ENCODE data around the gene HOXC6. TPM values are rescaled to one million over a fixed set of nuclear protein-coding genes. Genes with fewer than 3 reads are reported as not detected.
A peak's percentile ranks its signal among the peaks of the same experiment; 100 is the strongest.

Gene HOXC6
- polyA plus RNA-seq, 4 donors, result 1.5 to 10.4 (median 1.9) TPM; not detected in 1

GRCh38 chr12:54016051-54016450 is 12.2 kb upstream of the HOXC6 start:
- H3K36me3 ChIP-seq (ENCODE audit: control insufficient read depth in 3 of 3, insufficient read depth in 2 of 3, low read depth in 1 of 3, low read length in 3 of 3), result no peaks in the 10 kb centered on the region
- WGBS, 3 donors, result 23 to 25% (median 24%) methylated on average over 3 of the region's 3 CpGs
- peaks cover 0 to 33% (median 2%) of the 10 kb centered on the region in 3 donors for H3K4me1 ChIP-seq (ENCODE audit: control insufficient read depth in 3 of 3, insufficient read depth in 2 of 3, low read depth in 1 of 3, low read length in 2 of 3)
- H3K27me3 ChIP-seq (ENCODE audit: control insufficient read depth in 3 of 3, insufficient read depth in 3 of 3, low read length in 3 of 3), result peaks cover 6 to 95% (median 49%) of the 10 kb centered on the region in 3 donors
- FAIRE-seq (no peak), DNase-seq (no peak)
- peaks cover 0 to 3% of the 10 kb centered on the region in 2 donors for H3K9me3 ChIP-seq (ENCODE audit: control insufficient read depth in 2 of 2, insufficient read depth in 1 of 2, low read depth in 1 of 2, low read length in 1 of 2)
- H3K27ac ChIP-seq (ENCODE audit: low read depth in 1 of 3, low read length in 2 of 3), result no peak overlapping the region
- H3K4me3 ChIP-seq (ENCODE audit: low read depth in 1 of 3, low read length in 3 of 3), result peak overlapping the region in 1 of 3 donors; percentile 33

- WGBS, 3 donors, result 2 to 5% (median 4%) methylated on average over 24 to 25 of the region's 25 CpGs
- Histone ChIP-seq H3K27ac (ENCODE audit: low read depth in 1 of 3, low read length in 2 of 3) (peak overlapping the region in 1 of 3 donors; percentile 82), H3K9me3 (ENCODE audit: control insufficient read depth in 2 of 2, insufficient read depth in 1 of 2, low read depth in 1 of 2, low read length in 1 of 2) (peaks cover 0 to 3% of the 10 kb centered on the region in 2 donors), H3K4me3 (ENCODE audit: low read depth in 1 of 3, low read length in 3 of 3) (peak overlapping the region in 1 of 3 donors; percentile 67), H3K27me3 (ENCODE audit: control insufficient read depth in 3 of 3, insufficient read depth in 3 of 3, low read length in 3 of 3) (peaks cover 6 to 95% (median 48%) of the 10 kb centered on the region in 3 donors), H3K36me3 (ENCODE audit: control insufficient read depth in 3 of 3, insufficient read depth in 2 of 3, low read depth in 1 of 3, low read length in 3 of 3) (no peaks in the 10 kb centered on the region), H3K4me1 (ENCODE audit: control insufficient read depth in 3 of 3, insufficient read depth in 2 of 3, low read depth in 1 of 3, low read length in 2 of 3) (peaks cover 0 to 32% (median 2%) of the 10 kb centered on the region in 3 donors)
- no peak for FAIRE-seq
- DNase-seq, result peak; percentile 50 to 82
Observed at GRCh38 chr12:54016478-54016964, 11.7 kb upstream of the HOXC6 start.

DNA sequence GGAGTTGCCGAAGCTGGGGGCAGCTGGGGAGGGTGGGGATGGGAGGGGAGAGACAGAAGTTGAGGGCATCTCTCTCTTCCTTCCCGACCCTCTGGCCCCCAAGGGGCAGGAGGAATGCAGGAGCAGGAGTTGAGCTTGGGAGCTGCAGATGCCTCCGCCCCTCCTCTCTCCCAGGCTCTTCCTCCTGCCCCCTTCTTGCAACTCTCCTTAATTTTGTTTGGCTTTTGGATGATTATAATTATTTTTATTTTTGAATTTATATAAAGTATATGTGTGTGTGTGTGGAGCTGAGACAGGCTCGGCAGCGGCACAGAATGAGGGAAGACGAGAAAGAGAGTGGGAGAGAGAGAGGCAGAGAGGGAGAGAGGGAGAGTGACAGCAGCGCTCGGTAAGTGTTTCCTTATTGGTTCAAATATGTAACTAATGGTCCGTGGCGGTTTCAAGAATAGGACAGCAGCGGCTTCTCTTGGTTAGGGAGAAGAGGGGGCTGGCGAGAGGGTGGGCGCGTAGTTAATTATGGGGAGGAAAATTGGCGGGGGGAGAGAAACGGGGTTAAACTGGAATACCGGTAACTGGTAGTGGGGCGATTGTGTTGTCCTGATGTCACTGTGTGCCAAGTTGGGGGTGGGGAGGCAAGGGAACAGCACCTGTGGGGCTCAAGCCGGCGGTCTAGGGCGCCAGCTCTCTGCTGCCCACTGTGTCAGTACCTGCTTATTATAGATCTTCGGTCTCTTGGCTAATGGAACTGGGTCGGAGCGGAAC is 11.0 kb upstream of the HOXC6 start:
- Histone ChIP-seq H3K4me1 (ENCODE audit: control insufficient read depth in 3 of 3, insufficient read depth in 2 of 3, low read depth in 1 of 3, low read length in 2 of 3) (peaks cover 0 to 32% (median 2%) of the 10 kb centered on the region in 3 donors), H3K27ac (ENCODE audit: low read depth in 1 of 3, low read length in 2 of 3) (peak overlapping the region in 1 of 3 donors; percentile 82), H3K4me3 (ENCODE audit: low read depth in 1 of 3, low read length in 3 of 3) (peak overlapping the region in 2 of 3 donors; percentile 50 to 67), H3K27me3 (ENCODE audit: control insufficient read depth in 3 of 3, insufficient read depth in 3 of 3, low read length in 3 of 3) (peaks cover 6 to 98% (median 48%) of the 10 kb centered on the region in 3 donors), H3K9me3 (ENCODE audit: control insufficient read depth in 2 of 2, insufficient read depth in 1 of 2, low read depth in 1 of 2, low read length in 1 of 2) (peaks cover 0 to 3% of the 10 kb centered on the region in 2 donors), H3K36me3 (ENCODE audit: control insufficient read depth in 3 of 3, insufficient read depth in 2 of 3, low read depth in 1 of 3, low read length in 3 of 3) (no peaks in the 10 kb centered on the region)
- DNase-seq (no peak), FAIRE-seq (no peak)
- 2 to 3% (median 3%) methylated on average over 21 to 24 of the region's 24 CpGs for WGBS, 3 donors

- H3K27me3 ChIP-seq (ENCODE audit: control insufficient read depth in 3 of 3, insufficient read depth in 3 of 3, low read length in 3 of 3), result peaks cover 6 to 96% (median 47%) of the 10 kb centered on the region in 3 donors
- WGBS, 3 donors, result 1 to 3% (median 3%) methylated on average over 22 to 34 of the region's 34 CpGs
- peaks cover 0 to 32% (median 2%) of the 10 kb centered on the region in 3 donors for H3K4me1 ChIP-seq (ENCODE audit: control insufficient read depth in 3 of 3, insufficient read depth in 2 of 3, low read depth in 1 of 3, low read length in 2 of 3)
- no peaks in the 10 kb centered on the region for H3K36me3 ChIP-seq (ENCODE audit: control insufficient read depth in 3 of 3, insufficient read depth in 2 of 3, low read depth in 1 of 3, low read length in 3 of 3)
- peak; percentile 59 to 89 for DNase-seq
- peaks cover 0 to 3% of the 10 kb centered on the region in 2 donors for H3K9me3 ChIP-seq (ENCODE audit: control insufficient read depth in 2 of 2, insufficient read depth in 1 of 2, low read depth in 1 of 2, low read length in 1 of 2)
- H3K4me3 ChIP-seq (ENCODE audit: low read depth in 1 of 3, low read length in 3 of 3), result peak overlapping the region in 2 of 3 donors; percentile 50 to 67
- peak overlapping the region; percentile 5 to 89 (median 82) for H3K27ac ChIP-seq (ENCODE audit: low read depth in 1 of 3, low read length in 2 of 3)
- no peak for FAIRE-seq
Observed at GRCh38 chr12:54017878-54018467, 10.3 kb upstream of the HOXC6 start.

DNA sequence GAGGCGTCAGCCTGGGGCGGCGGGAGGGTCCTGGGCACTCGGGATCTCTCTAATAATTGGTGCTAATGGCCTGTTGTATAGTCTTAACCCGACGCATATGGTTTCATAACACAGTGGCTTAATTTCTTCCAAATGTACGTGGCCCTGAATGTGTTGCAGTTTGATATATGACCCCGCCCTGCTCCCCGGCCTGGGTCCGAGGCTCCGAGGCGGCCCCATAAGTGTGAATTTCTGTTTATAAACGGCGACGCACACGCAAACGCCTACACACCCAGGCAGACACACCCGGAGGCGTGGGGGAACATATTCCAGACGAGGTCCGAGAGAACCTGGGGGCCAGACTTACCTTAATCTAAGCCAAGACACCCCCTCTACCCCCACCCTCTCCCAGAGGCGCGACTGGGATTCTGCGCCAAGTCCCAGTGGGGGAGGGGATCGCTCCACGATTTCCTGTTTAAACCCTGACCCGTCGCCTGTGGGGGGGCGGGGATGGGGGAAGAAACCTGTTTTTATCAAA is 9.7 kb upstream of the HOXC6 start:
- Histone ChIP-seq H3K27me3 (ENCODE audit: control insufficient read depth in 3 of 3, insufficient read depth in 3 of 3, low read length in 3 of 3) (peaks cover 6 to 96% (median 45%) of the 10 kb centered on the region in 3 donors), H3K4me1 (ENCODE audit: control insufficient read depth in 3 of 3, insufficient read depth in 2 of 3, low read depth in 1 of 3, low read length in 2 of 3) (peaks cover 0 to 32% (median 2%) of the 10 kb centered on the region in 3 donors), H3K36me3 (ENCODE audit: control insufficient read depth in 3 of 3, insufficient read depth in 2 of 3, low read depth in 1 of 3, low read length in 3 of 3) (no peaks in the 10 kb centered on the region), H3K27ac (ENCODE audit: low read depth in 1 of 3, low read length in 2 of 3) (peak overlapping the region; percentile 5 to 89 (median 82)), H3K9me3 (ENCODE audit: control insufficient read depth in 2 of 2, insufficient read depth in 1 of 2, low read depth in 1 of 2, low read length in 1 of 2) (peaks cover 0 to 3% of the 10 kb centered on the region in 2 donors), H3K4me3 (ENCODE audit: low read depth in 1 of 3, low read length in 3 of 3) (peak overlapping the region in 2 of 3 donors; percentile 50 to 67)
- DNase-seq (peak in 1 of 2 donors; percentile 58), FAIRE-seq (no peak)
- 12 to 26% (median 23%) methylated on average over 29 of the region's 29 CpGs for whole genome bisulfite sequencing, 3 donors

- H3K27ac ChIP-seq (ENCODE audit: low read depth in 1 of 3, low read length in 2 of 3), result peak overlapping the region; percentile 21 to 85 (median 82)
- WGBS, 3 donors, result 39 to 55% (median 53%) methylated on average over 40 to 43 of the region's 43 CpGs
Observed at GRCh38 chr12:54019091-54019811, 9.0 kb upstream of the HOXC6 start.

DNA sequence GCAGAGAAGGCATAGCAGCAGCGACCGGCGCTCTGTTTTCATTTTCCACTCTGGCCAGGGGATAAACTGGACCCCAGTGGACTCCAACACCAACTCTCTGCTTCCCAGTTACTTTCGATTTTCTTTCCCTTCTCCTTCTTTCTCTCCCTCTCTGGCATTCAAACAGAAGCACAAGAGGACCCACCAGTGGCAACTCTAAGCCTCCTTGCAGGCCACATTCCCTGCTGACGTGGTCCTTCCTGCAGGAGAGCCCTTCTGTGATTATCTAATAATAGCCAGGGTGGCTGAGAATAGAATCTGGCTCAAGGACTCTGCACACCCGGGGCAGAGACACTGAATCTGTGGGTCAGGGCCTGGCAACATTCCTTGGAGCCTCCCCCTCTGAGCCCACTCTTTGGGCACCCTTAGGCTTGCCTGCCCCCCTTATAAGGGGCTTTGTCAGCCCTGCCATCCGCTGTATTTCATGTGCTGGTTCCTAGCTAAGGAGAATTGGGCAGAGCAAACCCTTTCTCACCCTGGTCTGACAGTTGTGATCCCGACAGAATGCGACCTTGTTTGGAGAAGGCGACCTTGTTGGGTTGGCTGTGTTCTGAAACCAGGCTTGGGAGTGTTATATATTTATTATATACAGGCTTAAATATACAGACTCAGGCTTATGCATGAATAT is 8.2 kb upstream of the HOXC6 start:
- peaks cover 0 to 32% (median 2%) of the 10 kb centered on the region in 3 donors for H3K4me1 ChIP-seq (ENCODE audit: control insufficient read depth in 3 of 3, insufficient read depth in 2 of 3, low read depth in 1 of 3, low read length in 2 of 3)
- peaks cover 6 to 95% (median 48%) of the 10 kb centered on the region in 3 donors for H3K27me3 ChIP-seq (ENCODE audit: control insufficient read depth in 3 of 3, insufficient read depth in 3 of 3, low read length in 3 of 3)
- FAIRE-seq, result no peak
- H3K9me3 ChIP-seq (ENCODE audit: control insufficient read depth in 2 of 2, insufficient read depth in 1 of 2, low read depth in 1 of 2, low read length in 1 of 2), result peaks cover 0 to 3% of the 10 kb centered on the region in 2 donors
- 35 to 44% (median 37%) methylated on average over 10 of the region's 10 CpGs for WGBS, 3 donors
- H3K27ac ChIP-seq (ENCODE audit: low read depth in 1 of 3, low read length in 2 of 3), result peak overlapping the region in 2 of 3 donors; percentile 41 to 85
- H3K4me3 ChIP-seq (ENCODE audit: low read depth in 1 of 3, low read length in 3 of 3), result peak overlapping the region in 1 of 3 donors; percentile 9
- no peak for DNase-seq
- no peaks in the 10 kb centered on the region for H3K36me3 ChIP-seq (ENCODE audit: control insufficient read depth in 3 of 3, insufficient read depth in 2 of 3, low read depth in 1 of 3, low read length in 3 of 3)

More at GRCh38 chr12:54019091-54019811, 9.0 kb upstream of the HOXC6 start:
- FAIRE-seq (no peak), DNase-seq (no peak)
- H3K27me3 ChIP-seq (ENCODE audit: control insufficient read depth in 3 of 3, insufficient read depth in 3 of 3, low read length in 3 of 3), result peaks cover 5 to 96% (median 46%) of the 10 kb centered on the region in 3 donors
- peaks cover 0 to 32% (median 2%) of the 10 kb centered on the region in 3 donors for H3K4me1 ChIP-seq (ENCODE audit: control insufficient read depth in 3 of 3, insufficient read depth in 2 of 3, low read depth in 1 of 3, low read length in 2 of 3)
- peak overlapping the region in 1 of 3 donors; percentile 67 for H3K4me3 ChIP-seq (ENCODE audit: low read depth in 1 of 3, low read length in 3 of 3)
- H3K36me3 ChIP-seq (ENCODE audit: control insufficient read depth in 3 of 3, insufficient read depth in 2 of 3, low read depth in 1 of 3, low read length in 3 of 3), result no peaks in the 10 kb centered on the region
- H3K9me3 ChIP-seq (ENCODE audit: control insufficient read depth in 2 of 2, insufficient read depth in 1 of 2, low read depth in 1 of 2, low read length in 1 of 2), result peaks cover 0 to 3% of the 10 kb centered on the region in 2 donors
